CD4-positive, alpha-beta T cell treated with Interleukin-6 at 100 ng/mL for 8 hours (primary cell): ENCODE results near the gene BLOC1S1.
A peak's percentile ranks its signal among the peaks of the same experiment; 100 is the strongest.

Experiments used
- DNase-seq: peaks from one replicate; pipeline ENCODE4 v3.0.0-alpha.2; 2020; ENCODE audit warnings: mixed read lengths, low spot score

Gene BLOC1S1

DNA sequence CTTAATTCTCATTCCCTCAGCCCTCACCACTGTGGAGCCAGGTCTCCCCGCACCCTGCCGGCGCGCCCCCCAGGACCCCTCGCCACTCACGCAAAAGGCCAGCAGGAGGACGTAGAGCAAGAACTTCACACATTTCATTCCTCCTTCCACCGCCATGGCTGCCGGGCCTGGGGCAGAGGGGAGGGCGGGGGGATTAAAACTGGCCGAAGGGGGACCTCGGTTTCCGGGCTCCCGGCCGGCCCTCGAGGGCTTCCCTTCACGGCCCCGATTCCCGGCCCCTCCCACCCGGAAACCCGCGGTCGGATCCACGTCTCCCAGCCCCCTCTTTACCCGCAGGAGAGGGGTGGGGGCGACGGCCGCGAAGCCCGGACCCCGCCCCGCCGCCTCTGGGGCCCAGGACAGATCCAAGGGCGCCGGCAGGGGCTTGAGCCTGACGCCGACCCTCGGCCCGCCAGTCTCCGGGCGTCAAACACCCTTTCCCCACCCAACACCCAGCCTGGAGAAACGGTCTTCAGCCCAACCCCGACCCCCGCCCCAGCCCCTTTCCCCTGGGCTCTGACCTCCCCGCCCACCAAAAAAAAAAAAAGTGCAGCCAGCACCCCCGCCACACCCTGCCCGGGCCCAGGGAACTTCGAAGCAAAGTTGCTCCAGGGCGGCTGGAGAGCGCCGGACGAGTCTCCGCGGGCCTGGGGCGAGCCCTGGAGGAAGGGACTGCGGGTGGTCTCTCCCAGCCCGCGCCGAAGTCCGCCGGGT lies 12.5 kb downstream of the BLOC1S1 start:
- no peak for DNase-seq

DNA sequence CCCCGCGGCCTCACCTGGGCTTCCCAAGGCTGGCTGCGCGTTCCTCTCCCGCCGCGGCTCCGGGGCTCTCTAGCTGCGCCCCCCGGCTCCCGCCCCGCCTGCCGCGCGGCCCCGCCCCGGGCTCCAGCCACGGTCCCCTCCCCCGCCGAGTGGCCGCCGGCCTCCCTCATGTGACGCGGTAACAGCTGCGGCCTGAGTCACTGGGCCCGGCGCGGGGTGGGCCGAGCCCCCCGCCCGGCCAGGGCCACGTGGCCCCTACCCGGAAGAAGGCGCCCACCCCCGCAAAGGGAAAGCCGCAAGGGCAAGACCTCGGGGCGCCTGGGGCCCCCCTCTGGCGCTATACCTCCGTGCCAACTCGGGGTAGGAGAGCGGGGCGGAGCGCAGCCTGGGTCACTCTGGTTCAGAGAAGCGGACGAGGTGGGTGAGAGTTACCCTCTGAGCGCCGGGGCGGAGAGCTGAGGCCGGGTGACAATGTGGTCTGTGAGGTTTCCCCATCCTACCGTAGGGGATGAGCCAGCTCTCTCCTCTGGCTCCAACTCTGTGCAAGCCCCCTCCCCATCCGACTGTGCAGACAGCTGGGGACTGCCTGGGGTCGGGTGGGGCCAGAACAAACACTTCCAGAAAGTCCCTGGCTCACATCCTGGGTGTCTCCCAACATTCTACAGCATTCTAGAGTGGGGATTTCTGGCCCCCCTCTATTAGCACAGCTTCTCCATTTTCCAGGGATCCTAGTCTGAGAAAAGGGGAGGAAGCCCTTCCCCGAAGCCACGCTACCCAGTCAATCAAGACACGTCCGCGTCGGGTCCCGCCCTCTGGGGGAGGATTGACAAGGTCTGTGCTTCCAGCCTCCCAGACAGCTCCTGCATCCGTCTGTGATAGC lies 13.3 kb downstream of the BLOC1S1 start, which contains the start of gene CD63:
TSS of gene CD63 (minus strand) at position 71 of the 880 bp plus-strand sequence. CDS start 668 bp downstream, outside the sequence.
- DNase-seq = peak; percentile 48

DNA sequence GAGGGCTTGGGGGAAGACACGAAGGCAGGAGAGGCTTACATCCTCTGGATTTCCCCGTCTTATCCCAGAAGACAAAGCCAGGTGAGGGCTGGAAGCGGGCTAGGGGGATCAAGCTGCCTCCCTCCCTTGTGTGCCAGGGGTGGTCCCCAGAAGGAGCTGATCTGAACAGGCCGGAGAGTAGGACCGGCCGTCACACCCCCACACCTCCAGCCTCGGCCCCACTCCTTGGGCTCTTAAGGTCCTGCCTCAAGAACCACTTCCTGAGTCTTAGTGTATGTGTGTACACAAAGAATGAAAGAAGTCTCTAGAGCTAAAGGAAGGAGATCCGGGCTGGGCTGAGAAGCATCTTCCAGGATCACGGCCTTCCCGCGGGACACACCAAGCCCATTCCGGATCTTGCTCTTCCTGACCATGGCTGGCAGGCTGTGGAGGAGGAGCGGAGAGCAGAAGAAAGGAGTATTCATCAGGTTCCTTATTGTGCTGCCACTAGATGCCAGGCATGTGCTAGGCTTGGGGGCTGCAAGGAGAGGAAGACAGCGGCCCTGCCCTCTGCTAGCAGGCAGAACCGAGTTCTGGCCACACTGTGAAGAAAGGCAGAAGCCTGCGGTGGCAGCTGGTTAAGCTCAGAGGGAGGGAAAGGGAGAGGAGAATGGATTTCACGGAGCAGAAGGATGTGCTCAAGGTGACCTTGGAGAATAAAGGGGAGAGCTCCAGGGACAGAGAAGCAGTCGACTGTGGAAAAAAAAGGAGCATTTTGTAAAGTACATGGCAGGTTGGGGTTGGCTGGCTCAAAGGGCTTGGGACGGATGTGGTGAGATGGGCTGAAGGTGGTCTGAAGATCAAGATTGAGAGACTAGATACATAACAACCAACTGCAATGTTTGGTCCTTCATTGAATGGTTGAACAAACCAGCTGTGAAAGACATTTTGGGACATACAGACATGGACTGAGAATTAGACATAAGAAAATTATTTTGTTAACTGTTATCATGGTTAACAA lies 14.3 kb downstream of the BLOC1S1 start:
- no peak for DNase-seq

DNA sequence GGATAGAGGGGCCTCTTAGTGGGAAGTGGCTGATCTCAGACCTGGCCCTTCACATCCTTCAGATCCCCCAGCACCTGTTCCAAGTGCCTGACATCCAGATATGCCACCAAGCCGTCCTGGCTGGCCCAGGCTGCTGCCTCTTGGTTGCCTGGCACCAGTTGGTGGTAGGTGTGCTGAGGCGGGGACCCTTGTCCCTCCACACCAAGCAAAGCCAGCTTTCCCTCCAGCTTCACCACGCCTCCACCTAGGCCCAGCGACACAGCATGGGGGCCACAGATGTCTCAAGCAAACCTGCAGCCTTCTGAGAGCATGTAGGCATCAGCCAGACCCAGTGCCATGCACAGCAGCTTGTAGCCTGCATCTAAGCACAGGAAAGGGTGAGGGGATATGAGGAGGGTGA lies 16.4 kb downstream of the BLOC1S1 start:
- no peak for DNase-seq

DNA sequence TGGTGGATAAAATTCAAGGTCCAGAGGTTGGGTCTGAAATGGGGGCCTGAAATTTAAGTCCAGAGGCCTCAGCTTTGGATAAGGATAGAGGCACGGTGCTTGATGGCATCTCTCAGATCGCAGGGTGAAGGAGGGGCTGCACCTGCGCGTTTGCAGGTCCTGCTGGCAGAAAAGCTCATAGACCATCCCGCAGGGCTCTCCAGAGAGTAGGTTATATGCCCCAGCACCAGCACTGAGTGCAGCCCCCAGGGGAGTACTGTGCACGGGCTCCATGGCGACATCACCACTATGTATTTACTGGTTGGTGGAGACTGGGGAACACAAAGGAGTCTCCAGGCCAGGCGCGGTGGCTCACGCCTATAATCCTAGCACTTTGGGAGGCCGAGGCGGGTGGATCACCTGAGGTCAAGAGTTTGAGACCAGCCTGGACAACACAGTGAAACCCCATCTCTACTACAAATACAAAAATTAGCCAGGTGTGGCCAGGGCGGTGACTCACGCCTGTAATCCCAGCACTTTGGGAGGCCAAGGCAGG lies 17.2 kb downstream of the BLOC1S1 start:
- DNase-seq = no peak

DNA sequence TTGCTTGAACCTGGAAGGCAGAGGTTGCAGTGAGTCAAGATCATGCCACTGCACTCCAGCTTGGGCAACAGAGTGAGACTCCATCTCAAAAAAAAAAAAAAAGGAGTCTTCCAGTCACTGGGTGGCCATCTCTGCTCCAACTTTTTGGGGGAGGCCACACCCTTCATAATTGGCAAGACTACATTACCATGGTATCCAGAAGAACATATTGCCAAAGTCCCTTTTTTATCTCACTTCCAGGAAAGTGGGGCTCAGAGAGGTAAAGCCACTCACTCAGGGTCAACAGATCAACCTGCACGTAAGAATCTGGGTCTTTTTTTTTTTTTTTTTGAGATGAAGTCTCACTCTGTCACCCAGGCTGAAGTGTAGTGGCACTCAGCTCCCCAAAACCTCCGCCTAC lies 18.0 kb downstream of the BLOC1S1 start:
- DNase-seq = no peak

DNA sequence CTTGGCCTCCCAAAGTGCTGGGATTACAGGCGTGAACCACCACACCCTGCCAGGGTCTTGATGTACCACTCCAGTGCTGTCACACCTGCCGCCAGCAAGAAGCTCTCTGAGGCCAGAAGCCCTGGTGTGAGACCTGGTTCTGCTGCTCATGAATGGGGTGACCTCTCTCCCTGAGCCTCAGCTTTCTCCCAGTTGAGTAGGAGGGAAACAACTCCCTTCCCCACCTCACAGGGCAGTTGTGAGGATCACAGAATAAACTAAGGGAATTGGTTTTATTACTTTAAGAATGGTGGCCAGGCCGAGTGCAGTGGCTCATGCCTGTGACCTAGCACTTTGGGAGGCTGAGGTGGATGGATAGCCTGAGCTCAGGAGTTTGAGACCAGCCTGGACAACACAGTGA lies 18.7 kb downstream of the BLOC1S1 start:
- no peak for DNase-seq

DNA sequence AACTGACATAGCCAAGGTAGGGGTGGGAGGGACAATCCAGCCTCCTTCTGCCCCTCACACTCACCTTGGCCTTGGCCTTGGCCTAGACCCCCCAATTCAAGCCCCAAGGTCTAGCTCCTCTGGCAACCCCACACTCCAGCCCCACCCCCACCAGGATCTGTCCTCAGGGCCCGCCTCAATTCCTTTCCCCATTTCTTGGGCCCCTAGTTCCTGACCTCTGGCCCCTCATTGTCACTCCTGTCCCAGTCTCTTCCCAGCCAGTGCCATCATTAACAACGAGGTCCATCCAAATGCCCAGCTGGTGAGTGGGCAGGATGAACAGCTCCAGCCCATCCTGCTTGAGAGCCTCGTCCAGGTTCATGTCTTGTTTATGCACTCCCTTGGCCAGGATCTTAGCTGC lies 20.2 kb downstream of the BLOC1S1 start:
- DNase-seq = no peak

DNA sequence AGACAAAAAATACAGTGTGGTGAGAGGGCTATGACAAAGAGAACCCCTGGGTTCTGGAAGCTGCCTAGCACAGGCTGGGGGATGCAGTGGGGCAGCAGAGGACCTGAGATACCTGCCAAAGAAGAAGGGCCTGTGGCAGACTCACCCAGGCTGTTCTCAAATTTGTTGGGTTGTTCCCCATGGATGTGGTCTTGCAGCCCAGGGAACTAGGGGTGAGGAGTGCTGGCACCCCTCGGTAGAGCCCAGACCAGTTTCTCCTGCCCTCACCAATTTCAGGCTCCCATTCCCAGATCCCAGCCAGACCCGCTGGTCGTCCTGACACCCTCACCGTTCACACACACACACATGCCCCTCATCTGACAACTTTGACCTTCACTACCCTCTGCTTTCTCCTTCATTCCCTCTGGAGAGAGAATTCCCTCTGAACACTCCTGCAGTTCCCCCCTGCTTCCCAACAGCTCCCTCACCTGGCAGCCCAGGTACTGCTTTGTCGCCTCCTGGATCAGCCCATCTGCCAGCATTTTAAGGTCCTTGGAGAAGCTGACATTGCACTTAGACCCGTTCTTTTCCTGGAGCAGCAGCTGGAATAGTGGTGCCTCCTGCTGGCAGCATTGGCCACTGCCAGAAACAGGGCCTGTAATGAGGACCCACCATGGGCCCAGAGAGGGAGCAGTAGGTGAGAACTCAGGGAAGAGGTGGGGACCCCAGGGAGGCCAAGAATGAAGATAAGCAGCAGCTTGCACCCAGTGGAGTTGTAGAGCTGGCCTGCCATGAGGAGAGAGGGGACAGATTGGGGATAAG lies 21.1 kb downstream of the BLOC1S1 start:
- peak; percentile 64 for DNase-seq

DNA sequence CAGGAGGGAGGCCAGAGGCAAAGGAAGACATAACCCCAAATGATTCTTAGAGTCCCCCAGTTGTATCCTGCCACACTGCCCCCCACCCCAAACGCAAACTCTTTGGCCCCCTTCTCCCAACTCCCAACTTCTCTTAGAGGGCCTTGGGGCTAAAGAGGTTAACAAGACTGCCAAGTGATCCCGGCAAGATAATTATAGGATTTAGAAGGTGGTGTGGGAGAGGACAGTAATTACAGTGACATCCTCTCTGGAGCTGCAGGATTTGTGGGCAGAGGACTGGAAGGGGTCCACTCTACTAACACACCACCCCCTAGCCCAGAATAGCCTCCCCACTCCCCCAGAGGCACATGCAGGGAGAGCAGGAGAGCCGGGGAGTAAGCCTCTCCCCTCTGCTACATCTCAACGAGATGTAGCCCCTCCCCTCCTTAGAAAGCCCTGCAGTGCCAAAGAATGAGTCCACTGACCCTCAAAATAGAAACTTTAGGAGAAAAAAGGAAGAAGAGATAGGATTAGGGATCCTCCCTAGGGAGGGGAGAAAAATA lies 21.8 kb downstream of the BLOC1S1 start:
- DNase-seq = no peak

DNA sequence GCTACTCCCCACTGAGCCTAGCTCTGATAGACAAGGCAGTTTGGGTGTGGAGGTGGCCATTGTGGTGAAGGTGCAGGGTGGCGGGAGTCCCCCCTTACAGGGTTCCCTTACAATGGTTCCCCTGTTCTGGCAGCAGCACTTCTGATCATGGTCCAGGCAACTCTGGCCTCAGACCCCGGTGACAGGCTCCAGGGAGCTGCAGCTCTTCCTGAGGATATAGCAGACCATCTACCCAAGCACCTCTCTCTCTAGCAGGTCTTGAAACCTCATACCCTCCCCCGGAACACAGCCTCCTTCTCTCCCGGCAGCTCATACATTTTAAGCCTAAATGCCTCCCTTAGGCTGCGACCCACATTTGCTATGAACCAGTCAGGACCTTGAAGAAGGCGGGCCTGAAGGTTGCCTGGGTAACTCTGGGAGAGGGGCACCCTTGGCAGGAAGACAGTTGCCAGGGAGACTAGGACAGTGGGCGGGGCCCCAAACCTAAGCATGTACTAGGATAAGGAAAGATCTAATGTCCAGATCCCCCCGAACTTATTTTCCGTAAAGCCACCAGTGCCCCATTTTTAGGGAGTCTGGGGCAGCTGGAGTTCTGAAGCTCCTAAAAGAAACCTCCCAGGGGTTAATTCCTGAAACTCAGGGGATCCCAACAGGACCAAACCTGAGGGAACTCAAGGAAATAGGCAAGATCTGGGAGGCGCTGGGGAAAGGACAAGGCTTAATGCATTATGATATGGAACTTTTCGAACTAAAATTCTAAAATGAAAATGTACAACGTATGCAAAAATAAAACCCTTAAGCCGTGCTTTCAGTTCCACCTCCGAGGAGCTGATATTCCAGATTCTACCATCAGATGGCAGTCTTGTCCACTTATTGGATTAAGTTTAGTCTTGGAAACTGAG lies 22.5 kb downstream of the BLOC1S1 start:
- peak; percentile 83 for DNase-seq

DNA sequence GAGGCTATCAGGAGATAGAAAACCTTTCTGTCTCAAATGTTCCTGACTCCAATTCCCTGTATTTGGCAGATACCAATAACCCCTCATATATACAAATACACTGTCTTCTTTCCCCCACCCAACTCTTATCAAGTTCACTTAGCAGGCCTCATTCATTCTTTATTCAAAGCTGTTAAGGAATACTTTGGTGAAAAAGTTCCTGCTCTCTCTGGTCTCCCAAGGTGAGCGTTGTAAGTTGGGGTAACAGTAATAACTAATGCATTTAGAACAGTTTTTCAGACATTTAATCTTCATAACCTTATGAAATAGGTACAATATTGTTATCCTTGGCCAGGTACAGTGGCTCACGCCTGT lies 23.2 kb downstream of the BLOC1S1 start:
- DNase-seq = no peak

DNA sequence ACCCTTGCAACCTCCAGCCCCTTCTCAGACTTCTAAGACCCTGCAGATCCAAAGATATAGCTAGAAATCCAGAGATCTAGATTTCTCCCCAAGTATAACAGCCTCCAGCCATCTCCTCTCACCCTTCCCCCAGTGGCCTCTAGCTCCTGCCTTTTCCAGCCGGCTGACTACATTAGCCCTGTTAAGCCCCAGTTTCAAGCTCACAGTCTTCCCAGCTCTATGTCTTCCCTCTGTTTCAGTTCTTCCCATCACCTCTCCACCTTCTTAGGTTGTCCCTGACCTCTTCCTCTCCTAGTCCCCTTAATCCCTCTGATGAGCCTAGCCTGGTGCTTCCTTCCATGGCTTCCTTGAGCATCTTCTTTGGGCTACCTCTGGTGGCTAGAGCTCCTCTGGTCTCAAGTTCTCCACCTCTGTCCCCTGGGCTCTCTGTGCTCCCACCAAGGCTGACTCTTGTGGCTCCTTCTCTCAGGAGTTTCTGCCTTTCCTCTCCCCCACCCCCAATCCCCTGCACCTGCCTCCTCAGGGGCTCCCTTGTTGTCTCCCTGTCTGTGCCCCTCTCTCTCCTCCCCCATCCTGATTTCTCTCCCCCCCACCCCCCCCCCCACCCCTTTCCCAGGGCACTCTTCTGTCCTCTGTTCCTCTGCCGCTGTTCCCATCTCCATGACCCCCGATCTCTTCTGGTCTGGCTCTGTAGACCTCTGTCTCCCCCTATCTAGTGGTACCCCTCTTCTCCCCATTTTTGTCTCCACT lies 26.3 kb downstream of the BLOC1S1 start:
- DNase-seq = no peak

DNA sequence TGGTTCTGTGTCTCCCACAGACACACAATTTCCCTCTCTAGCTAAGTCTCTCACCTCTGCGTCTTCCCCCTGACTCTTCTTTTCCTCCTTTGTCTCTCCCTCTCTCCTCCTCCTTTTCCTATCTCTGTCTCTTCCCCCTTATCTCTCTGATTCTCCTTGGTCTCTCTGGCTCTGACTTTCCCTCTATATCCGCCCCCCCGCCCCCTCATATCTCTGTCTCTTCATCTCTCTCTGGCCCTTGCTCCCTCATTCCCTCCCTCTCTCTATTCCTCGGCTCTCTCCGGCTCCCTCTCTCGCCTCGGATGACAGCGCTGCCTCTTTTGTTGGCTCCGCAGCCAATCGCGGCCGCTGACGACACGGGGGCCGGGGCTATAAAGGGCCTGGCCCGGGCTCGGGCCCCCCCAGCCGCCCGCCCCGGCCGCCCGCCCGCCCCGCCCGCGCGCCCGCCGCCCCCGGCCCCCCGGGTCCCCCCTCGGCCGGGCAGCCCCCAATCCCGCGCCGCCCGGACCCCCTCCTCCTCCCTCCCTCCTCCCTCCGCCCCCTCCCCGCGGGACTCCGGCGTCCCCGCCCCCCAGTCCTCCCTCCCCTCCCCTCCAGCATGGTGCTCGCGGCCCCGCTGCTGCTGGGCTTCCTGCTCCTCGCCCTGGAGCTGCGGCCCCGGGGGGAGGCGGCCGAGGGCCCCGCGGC lies 27.0 kb downstream of the BLOC1S1 start, which contains the start of gene GDF11:
TSS of gene GDF11 (plus strand) at position 404 of the 687 bp plus-strand sequence. CDS start at position 599, 195 bp downstream.
- DNase-seq = peak; percentile 73

DNA sequence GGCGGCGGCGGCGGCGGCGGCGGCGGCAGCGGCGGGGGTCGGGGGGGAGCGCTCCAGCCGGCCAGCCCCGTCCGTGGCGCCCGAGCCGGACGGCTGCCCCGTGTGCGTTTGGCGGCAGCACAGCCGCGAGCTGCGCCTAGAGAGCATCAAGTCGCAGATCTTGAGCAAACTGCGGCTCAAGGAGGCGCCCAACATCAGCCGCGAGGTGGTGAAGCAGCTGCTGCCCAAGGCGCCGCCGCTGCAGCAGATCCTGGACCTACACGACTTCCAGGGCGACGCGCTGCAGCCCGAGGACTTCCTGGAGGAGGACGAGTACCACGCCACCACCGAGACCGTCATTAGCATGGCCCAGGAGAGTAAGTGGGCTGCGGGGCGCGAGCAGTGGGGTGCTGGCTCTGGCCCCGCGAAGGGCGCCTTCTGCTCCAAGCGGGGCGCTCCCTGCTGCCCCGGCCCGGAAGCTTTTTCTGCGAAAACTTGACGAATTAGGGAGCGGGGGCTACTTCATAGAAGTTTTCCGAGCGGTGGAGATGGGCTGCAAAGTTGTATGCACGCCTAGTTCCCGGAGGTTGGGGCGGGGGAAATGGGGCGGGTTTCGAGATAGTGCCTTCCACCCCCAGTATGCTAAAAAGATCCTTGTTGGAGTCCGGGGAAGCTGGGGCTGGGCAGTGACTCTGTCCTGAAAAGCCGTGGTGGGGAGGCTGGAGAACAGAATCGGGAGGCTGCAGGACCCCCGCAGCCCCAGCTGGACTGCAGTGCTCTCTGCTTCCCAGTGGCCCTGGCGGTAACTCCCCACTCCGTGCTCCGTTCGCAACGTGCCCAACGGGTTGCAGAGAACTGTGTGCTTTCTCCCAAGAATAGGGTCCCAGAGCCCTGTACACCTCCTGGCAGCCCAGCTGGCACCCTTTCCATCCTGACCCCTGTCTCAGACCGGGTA lies 27.8 kb downstream of the BLOC1S1 start:
- peak; percentile 38 for DNase-seq

DNA sequence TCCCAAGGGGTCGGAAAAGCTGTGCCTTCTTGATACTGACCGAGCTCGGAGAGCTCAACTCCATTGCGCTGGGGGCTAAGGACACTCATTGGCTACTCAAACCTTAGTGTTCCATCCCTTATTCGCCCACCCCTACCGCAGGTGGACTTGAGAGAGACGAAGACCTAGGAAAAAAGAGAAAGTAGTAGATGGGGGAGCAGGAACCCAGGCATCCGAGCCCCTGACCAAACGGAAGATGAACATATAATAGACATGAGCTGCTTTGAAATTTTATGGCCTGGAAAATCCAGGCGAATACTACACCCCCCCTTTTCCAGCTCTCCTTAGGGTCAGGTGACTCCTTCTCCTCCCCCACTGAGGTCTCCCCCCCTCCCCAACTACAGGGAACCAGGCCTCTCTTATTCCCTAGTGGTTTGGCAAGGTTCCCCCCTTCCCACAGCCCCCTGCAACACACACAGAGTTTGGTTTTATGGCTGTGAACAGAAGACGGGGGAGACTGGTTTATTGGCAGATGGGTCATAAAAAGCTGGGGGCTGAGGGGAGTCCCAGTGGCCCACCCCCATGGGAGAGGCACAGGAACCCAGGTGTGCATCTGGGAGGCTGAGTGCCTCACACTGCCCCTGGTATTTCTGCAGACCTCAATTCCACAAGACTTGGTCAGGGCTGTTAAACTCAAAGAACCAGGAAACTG lies 28.6 kb downstream of the BLOC1S1 start:
- DNase-seq = no peak
